Sigmoid colon (tissue), 3 donors: ENCODE measurements around the gene SYNPO2.

Experiments used
- POLR2A ChIP-seq, 2 donors: fragments of 450-650 bp; IDR thresholded peaks; one replicate each; pipeline ENCODE4 v1.6.1; 2016; ENCODE audit warnings: antibody characterized with exemption in 2 of 2, mild to moderate bottlenecking in 2 of 2, moderate library complexity in 2 of 2
- TF ChIP-seq, protein P1 (sequence below), 4 experiments: fragments of 450-650 bp in 3 of 4; fragments of 200-600 bp in 1 of 4; IDR thresholded peaks; one replicate each; pipeline ENCODE4 v1.5.1; 2016 to 2019; ENCODE audit warnings: antibody characterized with exemption in 4 of 4, mild to moderate bottlenecking in 3 of 4, moderate library complexity in 2 of 4

- TF ChIP-seq, protein P1, sequence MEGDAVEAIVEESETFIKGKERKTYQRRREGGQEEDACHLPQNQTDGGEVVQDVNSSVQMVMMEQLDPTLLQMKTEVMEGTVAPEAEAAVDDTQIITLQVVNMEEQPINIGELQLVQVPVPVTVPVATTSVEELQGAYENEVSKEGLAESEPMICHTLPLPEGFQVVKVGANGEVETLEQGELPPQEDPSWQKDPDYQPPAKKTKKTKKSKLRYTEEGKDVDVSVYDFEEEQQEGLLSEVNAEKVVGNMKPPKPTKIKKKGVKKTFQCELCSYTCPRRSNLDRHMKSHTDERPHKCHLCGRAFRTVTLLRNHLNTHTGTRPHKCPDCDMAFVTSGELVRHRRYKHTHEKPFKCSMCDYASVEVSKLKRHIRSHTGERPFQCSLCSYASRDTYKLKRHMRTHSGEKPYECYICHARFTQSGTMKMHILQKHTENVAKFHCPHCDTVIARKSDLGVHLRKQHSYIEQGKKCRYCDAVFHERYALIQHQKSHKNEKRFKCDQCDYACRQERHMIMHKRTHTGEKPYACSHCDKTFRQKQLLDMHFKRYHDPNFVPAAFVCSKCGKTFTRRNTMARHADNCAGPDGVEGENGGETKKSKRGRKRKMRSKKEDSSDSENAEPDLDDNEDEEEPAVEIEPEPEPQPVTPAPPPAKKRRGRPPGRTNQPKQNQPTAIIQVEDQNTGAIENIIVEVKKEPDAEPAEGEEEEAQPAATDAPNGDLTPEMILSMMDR (IDR thresholded peaks at IDR 0.05): no peak
- no peak for TF ChIP-seq POLR2A (IDR thresholded peaks at IDR 0.05)
These were observed 40.4 kb upstream of the SYNPO2 start for GRCh38 chr4:118848242-118848641.
